Measurements from ENCODE around the gene PLXND1. TPM values are rescaled to one million over a fixed set of nuclear protein-coding genes. Genes with fewer than 3 reads are reported as not detected.
A peak's percentile ranks its signal among the peaks of the same experiment; 100 is the strongest.

Gene PLXND1
- total and polyA plus RNA-seq, 2 donors (not counting 1 experiment from before 2014, with no cell fraction given): 3.3 to 74.4 TPM

- no peak for ATAC-seq (ENCODE audit: low read depth)
- H3K4me3 Mint-ChIP-seq: peak overlapping the region; percentile 95
- no peak overlapping the region for H3K4me2 ChIP-seq (replicated peaks; ENCODE audit: low read depth, low read length, poor library complexity, severe bottlenecking)
Observed at GRCh38 chr3:129604767-129605166, 1.7 kb downstream of the PLXND1 start.

More at GRCh38 chr3:129604767-129605166, 1.7 kb downstream of the PLXND1 start:
- Histone ChIP-seq H2AFZ (ENCODE audit: insufficient read depth, low read depth, low read length, poor library complexity, severe bottlenecking) (no peak overlapping the region), H3K4me1 (ENCODE audit: control insufficient read depth in 2 of 2, insufficient read depth in 2 of 2, low read length in 2 of 2) (peaks cover 16 to 19% of the 10 kb centered on the region in 2 donors), H3K36me3 (replicated peaks in 1 of 2; ENCODE audit: control extremely low read depth in 1 of 2, control insufficient read depth in 1 of 2, extremely low read depth in 1 of 2, insufficient read depth in 2 of 2, low read length in 1 of 2) (no peaks in the 10 kb centered on the region), H3K9ac (ENCODE audit: low read length) (no peak overlapping the region), H3K27ac (ENCODE audit: low read length in 2 of 2) (no peak overlapping the region), H4K20me1 (ENCODE audit: control insufficient read depth, insufficient read depth, low read length, poor library complexity, severe bottlenecking) (no peaks in the 10 kb centered on the region), H3K79me2 (ENCODE audit: control insufficient read depth, insufficient read depth, low read length) (no peaks in the 10 kb centered on the region), H3K27me3 (replicated peaks in 1 of 4; ENCODE audit: control extremely low read depth in 1 of 4, control insufficient read depth in 3 of 4, insufficient read depth in 4 of 4, low read length in 3 of 4) (peaks cover 0 to 37% (median 14%) of the 10 kb centered on the region in 4 experiments), H3K4me3 (ENCODE audit: control extremely low read depth in 1 of 5, extremely low read depth in 1 of 5, insufficient read depth in 1 of 5, low read depth in 2 of 5, low read length in 4 of 5) (no peak overlapping the region), H3K9me3 (ENCODE audit: control extremely low read depth in 1 of 3, control insufficient read depth in 2 of 3, insufficient read depth in 1 of 3, low read length in 2 of 3) (peaks cover 0 to 3% (median 0%) of the 10 kb centered on the region in 3 donors)
- TF ChIP-seq EZH2 (IDR thresholded peaks at IDR 0.05; ENCODE audit: borderline replicate concordance, insufficient read depth, low read depth, low read length, poor library complexity, severe bottlenecking): no peak
- TF ChIP-seq CTCF (IDR thresholded peaks at IDR 0.05): no peak
- intact Hi-C loops (cut with micrococcal nuclease): loop anchor here (1.0 to 5.0 kb wide), 3 partner anchors 26 to 162 kb away; partner anchors contain the start of gene IFT122
- ChIA-PET CTCF (interaction anchor here (0.8 to 1.9 kb wide), 5 partner anchors 8 to 114 kb away, joined by 3 to 20 read pairs (median 7); no protein-coding TSS in a partner anchor), POLR2A (interaction anchor here (1.7 to 4.1 kb wide), 4 partner anchors 11 to 164 kb away, joined by 7 to 55 read pairs (median 8); partner anchors contain the start of genes IFT122 and MBD4)
- Mint-ChIP-seq H3K4me1 (peaks cover 18% of the 10 kb centered on the region), H3K27me3 (peaks cover 20% of the 10 kb centered on the region), H3K27ac (peak overlapping the region; percentile 53), H3K9me3 (ENCODE audit: insufficient read depth) (no peaks in the 10 kb centered on the region)
- peak; percentile 29 for DNase-seq
- WGBS (ENCODE audit: insufficient coverage): 54% methylated on average over 12 of the region's 12 CpGs
